HepG2 (cell line): ENCODE measurements around the gene SMARCB1. TPM values are rescaled to one million over a fixed set of nuclear protein-coding genes. Genes with fewer than 3 reads are reported as not detected.

ENCODE experiments used
- EEA1 ChIP-seq: sonication (generic); formaldehyde crosslinking; IDR thresholded peaks from 2 replicates; pipeline ENCODE4 v1.5.1; 2020; ENCODE audit warnings: mild to moderate bottlenecking, missing genetic modification reagents, borderline replicate concordance
- EP300 ChIP-seq, 3 experiments: sonication (generic) in 1 of 3; formaldehyde crosslinking in 1 of 3; IDR thresholded peaks; 2 replicates each; pipeline versions ENCODE4 v1.5.1 to v1.6.1; 2011 to 2020; ENCODE audit warnings: low read depth in 2 of 3, low read length in 2 of 3, borderline replicate concordance in 1 of 3, improper control_type of control experiment in 1 of 3, mild to moderate bottlenecking in 1 of 3, missing genetic modification reagents in 1 of 3, moderate library complexity in 1 of 3
- FOSL1 ChIP-seq: sonication (generic); formaldehyde crosslinking; IDR thresholded peaks from 2 replicates; pipeline ENCODE4 v1.9.0; 2021; ENCODE audit warnings: missing genetic modification reagents, borderline replicate concordance
- JUNB ChIP-seq: sonication (generic); formaldehyde crosslinking; IDR thresholded peaks from 2 replicates; pipeline ENCODE4 v1.8.0; 2022; ENCODE audit warnings: missing genetic modification reagents, mild to moderate bottlenecking, borderline replicate concordance
- KMT2B ChIP-seq: IDR thresholded peaks from 2 replicates; pipeline ENCODE4 v1.6.1; 2016; ENCODE audit warnings: missing genetic modification reagents, missing compliant biosample characterization
- MYNN ChIP-seq: sonication (generic); formaldehyde crosslinking; IDR thresholded peaks from 2 replicates; pipeline ENCODE4 v1.4.0; 2020; ENCODE audit warnings: mild to moderate bottlenecking, low read depth, missing genetic modification reagents
- NCOA2 ChIP-seq: sonication (generic); formaldehyde crosslinking; IDR thresholded peaks from 2 replicates; pipeline ENCODE4 v1.8.0; 2022; ENCODE audit warnings: inconsistent platforms
- RARG ChIP-seq: sonication (generic); formaldehyde crosslinking; IDR thresholded peaks from 2 replicates; pipeline ENCODE4 v1.4.0; 2020; ENCODE audit warnings: low read depth, mild to moderate bottlenecking, missing genetic modification reagents
- RXRB ChIP-seq: IDR thresholded peaks from 2 replicates; pipeline ENCODE4 v1.6.1; 2016; ENCODE audit warnings: borderline replicate concordance, missing genetic modification reagents, missing compliant biosample characterization
- SCMH1 ChIP-seq: sonication (generic); formaldehyde crosslinking; IDR thresholded peaks from 2 replicates; pipeline ENCODE4 v1.9.0; 2021; ENCODE audit warnings: missing genetic modification reagents, mild to moderate bottlenecking, borderline replicate concordance
- TCF7 ChIP-seq: sonication (generic); IDR thresholded peaks from 2 replicates; pipeline ENCODE4 v1.6.1; 2016; ENCODE audit warnings: antibody characterized with exemption, low read depth
- ZFP41 ChIP-seq: sonication (generic); formaldehyde crosslinking; IDR thresholded peaks from 2 replicates; pipeline ENCODE4 v1.4.0; 2020; ENCODE audit warnings: mild to moderate bottlenecking, missing genetic modification reagents, borderline replicate concordance
- ZNF124 ChIP-seq: sonication (generic); formaldehyde crosslinking; IDR thresholded peaks from 2 replicates; pipeline ENCODE4 v1.4.0; 2020; ENCODE audit warnings: missing genetic modification reagents
- ZNF253 ChIP-seq: sonication (generic); formaldehyde crosslinking; IDR thresholded peaks from 2 replicates; pipeline ENCODE4 v1.8.0; 2022; ENCODE audit warnings: mild to moderate bottlenecking, missing genetic modification reagents, borderline replicate concordance
- ZNF33B ChIP-seq: sonication (generic); formaldehyde crosslinking; IDR thresholded peaks from 2 replicates; pipeline ENCODE4 v1.5.1; 2020; ENCODE audit warnings: mild to moderate bottlenecking, missing genetic modification reagents
- ZNF460 ChIP-seq: sonication (generic); formaldehyde crosslinking; IDR thresholded peaks from 2 replicates; pipeline ENCODE4 v1.5.1; 2020; ENCODE audit warnings: missing genetic modification reagents, mild to moderate bottlenecking, borderline replicate concordance
- ZNF563 ChIP-seq: sonication (generic); formaldehyde crosslinking; IDR thresholded peaks from 2 replicates; pipeline ENCODE4 v1.8.0; 2022; ENCODE audit warnings: mild to moderate bottlenecking, moderate library complexity, missing genetic modification reagents
- ZZZ3 ChIP-seq: sonication (generic); formaldehyde crosslinking; IDR thresholded peaks from 2 replicates; pipeline ENCODE4 v1.4.0; 2020; ENCODE audit warnings: missing genetic modification reagents, mild to moderate bottlenecking, borderline replicate concordance
- polyA plus RNA-seq, 8 experiments: library from polyadenylated mRNA; depleted of rRNA in 3 of 8; stranded (reverse) in 7 of 8; unstranded in 1 of 8; fragments of >200 nt; fragmentation: Illumina TruSeq in 4 of 8; extraction: Trizol in 4 of 8; gene quantifications; 2 replicates each; pipeline versions ENCODE4 v1.2.1 to v1.2.3, GENCODE V29; 2011 to 2016; ENCODE audit warnings: low read depth in 4 of 8, missing spikeins in 1 of 8, mixed read lengths in 1 of 8; ENCODE audit not compliant: insufficient read depth in 1 of 8
- total RNA-seq, 5 experiments: library from RNA; depleted of rRNA; stranded (reverse); fragments of >200 nt; fragmentation: Illumina TruSeq; extraction: Trizol; gene quantifications; 2 replicates each; pipeline ENCODE4 v1.2.3, GENCODE V29; 2016; ENCODE audit warnings: low read depth in 1 of 5
- TF ChIP-seq, protein P1 (sequence below): sonication (generic); formaldehyde crosslinking; IDR thresholded peaks from 2 replicates; pipeline ENCODE4 v1.4.0; 2020; ENCODE audit warnings: missing genetic modification reagents, borderline replicate concordance
- TF ChIP-seq, protein P2 (sequence below): IDR thresholded peaks from 2 replicates; pipeline ENCODE4 v1.6.1; 2012; ENCODE audit warnings: low read depth, low read length, improper control_type of control experiment
- TF ChIP-seq, protein P3 (sequence below): IDR thresholded peaks from 2 replicates; pipeline ENCODE4 v1.6.1; 2016; ENCODE audit warnings: low read depth, control low read depth
- TF ChIP-seq, protein P4 (sequence below), 2 experiments: fragments of 450-650 bp in 1 of 2; sonication (generic) in 1 of 2; formaldehyde crosslinking; IDR thresholded peaks; 2 replicates each; pipeline versions ENCODE4 v1.5.0 to v1.8.0; 2020 to 2022; ENCODE audit warnings: mild to moderate bottlenecking in 1 of 2, missing genetic modification reagents in 1 of 2

Gene SMARCB1
- total and polyA plus RNA-seq, 2 of the 13 experiments (the other 11 are each of a cell fraction or from before 2014, with no cell fraction given) = 74.0 to 166 TPM

DNA sequence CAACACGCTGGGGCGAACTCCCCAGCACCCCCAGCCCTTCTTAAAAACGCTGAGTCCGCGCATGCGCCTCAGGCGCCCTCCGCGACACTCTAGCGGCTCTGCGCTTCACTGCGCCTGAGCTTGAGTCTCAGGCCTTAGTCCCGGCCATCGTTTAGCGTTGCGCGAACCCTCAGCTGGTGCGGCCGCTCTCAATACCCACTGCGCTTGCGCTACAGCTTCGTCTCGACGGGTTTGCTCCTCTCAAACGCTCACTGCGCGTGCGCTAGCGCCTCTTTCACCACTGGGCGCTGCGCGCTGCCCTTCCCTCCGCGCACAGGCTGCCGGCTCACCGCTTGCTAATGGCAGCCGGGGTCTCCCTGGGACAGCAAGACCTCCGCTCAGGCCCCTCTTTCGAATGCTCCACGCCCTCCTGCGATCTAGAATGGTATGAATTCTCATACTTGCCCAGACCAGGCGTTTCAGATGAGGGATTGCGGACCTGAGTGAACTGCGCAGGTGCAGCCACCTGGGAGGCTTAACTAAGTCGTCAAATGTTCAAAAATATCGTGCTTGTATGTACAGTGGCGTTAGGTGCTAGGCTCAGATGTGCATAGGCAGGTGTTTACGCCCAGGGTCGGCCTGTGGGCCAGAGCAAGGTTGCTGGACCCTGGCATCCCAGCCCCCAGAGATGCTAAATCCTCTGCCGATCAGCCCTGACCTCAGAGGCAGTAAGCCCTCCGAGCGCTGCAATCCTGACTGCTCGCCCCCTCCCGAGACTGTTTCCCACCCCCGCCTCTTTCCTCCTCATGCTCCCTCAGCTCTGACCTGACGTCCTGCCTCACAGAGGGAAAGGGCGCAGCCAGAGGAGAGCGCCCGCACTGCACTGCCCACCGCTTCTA lies 71.1 kb downstream of the SMARCB1 start, which contains the start of gene SLC2A11 (continued):
- TF ChIP-seq ZNF460 (CRISPR knock-in tag) (no peak), ZNF33B (CRISPR knock-in tag) (peak; percentile 55; the same call in 1 of the 2 replicates), MYNN (no peak), RARG (CRISPR knock-in tag) (no peak), KMT2B (CRISPR knock-in tag) (peak; percentile 18; the same call in 1 of the 2 replicates), RXRB (CRISPR knock-in tag) (peak; percentile 52; the same call in 1 of the 2 replicates), NCOA2 (peak; percentile 47; the same call in 1 of the 2 replicates), FOSL1 (no peak), ZNF563 (CRISPR knock-in tag) (peak; percentile 84), JUNB (CRISPR knock-in tag) (no peak), EP300 (IDR thresholded peaks at IDR 0.05; ENCODE audit: low read depth in 2 of 2, low read length in 2 of 2) (no peak), EP300 (CRISPR knock-in tag; IDR thresholded peaks at IDR 0.05; ENCODE audit: borderline replicate concordance) (no peak; the same call in 1 of the 2 replicates), ZNF124 (CRISPR knock-in tag) (no peak; the same call in 1 of the 2 replicates), SCMH1 (CRISPR knock-in tag) (no peak), ZNF253 (CRISPR knock-in tag) (no peak), TCF7 (no peak), ZFP41 (peak; percentile 79; the same call in 1 of the 2 replicates), EEA1 (no peak), ZZZ3 (CRISPR knock-in tag) (no peak)
- TF ChIP-seq, protein P1, sequence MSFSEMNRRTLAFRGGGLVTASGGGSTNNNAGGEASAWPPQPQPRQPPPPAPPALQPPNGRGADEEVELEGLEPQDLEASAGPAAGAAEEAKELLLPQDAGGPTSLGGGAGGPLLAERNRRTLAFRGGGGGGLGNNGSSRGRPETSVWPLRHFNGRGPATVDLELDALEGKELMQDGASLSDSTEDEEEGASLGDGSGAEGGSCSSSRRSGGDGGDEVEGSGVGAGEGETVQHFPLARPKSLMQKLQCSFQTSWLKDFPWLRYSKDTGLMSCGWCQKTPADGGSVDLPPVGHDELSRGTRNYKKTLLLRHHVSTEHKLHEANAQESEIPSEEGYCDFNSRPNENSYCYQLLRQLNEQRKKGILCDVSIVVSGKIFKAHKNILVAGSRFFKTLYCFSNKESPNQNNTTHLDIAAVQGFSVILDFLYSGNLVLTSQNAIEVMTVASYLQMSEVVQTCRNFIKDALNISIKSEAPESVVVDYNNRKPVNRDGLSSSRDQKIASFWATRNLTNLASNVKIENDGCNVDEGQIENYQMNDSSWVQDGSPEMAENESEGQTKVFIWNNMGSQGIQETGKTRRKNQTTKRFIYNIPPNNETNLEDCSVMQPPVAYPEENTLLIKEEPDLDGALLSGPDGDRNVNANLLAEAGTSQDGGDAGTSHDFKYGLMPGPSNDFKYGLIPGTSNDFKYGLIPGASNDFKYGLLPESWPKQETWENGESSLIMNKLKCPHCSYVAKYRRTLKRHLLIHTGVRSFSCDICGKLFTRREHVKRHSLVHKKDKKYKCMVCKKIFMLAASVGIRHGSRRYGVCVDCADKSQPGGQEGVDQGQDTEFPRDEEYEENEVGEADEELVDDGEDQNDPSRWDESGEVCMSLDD (CRISPR knock-in tag) = no peak
- TF ChIP-seq, protein P2, sequence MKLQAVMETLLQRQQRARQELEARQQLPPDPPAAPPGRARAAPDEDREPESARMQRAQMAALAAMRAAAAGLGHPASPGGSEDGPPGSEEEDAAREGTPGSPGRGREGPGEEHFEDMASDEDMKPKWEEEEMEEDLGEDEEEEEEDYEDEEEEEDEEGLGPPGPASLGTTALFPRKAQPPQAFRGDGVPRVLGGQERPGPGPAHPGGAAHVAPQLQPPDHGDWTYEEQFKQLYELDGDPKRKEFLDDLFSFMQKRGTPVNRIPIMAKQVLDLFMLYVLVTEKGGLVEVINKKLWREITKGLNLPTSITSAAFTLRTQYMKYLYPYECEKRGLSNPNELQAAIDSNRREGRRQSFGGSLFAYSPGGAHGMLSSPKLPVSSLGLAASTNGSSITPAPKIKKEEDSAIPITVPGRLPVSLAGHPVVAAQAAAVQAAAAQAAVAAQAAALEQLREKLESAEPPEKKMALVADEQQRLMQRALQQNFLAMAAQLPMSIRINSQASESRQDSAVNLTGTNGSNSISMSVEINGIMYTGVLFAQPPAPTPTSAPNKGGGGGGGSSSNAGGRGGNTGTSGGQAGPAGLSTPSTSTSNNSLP = no peak
- TF ChIP-seq, protein P3, sequence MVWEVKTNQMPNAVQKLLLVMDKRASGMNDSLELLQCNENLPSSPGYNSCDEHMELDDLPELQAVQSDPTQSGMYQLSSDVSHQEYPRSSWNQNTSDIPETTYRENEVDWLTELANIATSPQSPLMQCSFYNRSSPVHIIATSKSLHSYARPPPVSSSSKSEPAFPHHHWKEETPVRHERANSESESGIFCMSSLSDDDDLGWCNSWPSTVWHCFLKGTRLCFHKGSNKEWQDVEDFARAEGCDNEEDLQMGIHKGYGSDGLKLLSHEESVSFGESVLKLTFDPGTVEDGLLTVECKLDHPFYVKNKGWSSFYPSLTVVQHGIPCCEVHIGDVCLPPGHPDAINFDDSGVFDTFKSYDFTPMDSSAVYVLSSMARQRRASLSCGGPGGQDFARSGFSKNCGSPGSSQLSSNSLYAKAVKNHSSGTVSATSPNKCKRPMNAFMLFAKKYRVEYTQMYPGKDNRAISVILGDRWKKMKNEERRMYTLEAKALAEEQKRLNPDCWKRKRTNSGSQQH (CRISPR knock-in tag) = no peak
- TF ChIP-seq, protein P4, sequence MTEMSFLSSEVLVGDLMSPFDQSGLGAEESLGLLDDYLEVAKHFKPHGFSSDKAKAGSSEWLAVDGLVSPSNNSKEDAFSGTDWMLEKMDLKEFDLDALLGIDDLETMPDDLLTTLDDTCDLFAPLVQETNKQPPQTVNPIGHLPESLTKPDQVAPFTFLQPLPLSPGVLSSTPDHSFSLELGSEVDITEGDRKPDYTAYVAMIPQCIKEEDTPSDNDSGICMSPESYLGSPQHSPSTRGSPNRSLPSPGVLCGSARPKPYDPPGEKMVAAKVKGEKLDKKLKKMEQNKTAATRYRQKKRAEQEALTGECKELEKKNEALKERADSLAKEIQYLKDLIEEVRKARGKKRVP (CRISPR knock-in tag; IDR thresholded peaks at IDR 0.05) = no peak
